H9 (cell line): Measurements from ENCODE around the gene PDZD2. TPM values are rescaled to one million over a fixed set of nuclear protein-coding genes. Genes with fewer than 3 reads are reported as not detected.

ENCODE experiments used
- DNase-seq: peaks from one replicate; pipeline ENCODE4 v3.0.0-alpha.2; 2017
- H2AFZ ChIP-seq: one replicate; pipeline ENCODE4 v1.6.1; 2013; ENCODE audit warnings: mild to moderate bottlenecking, low read length, control low read depth, moderate library complexity
- H2AK5ac ChIP-seq: 2 replicates; pipeline ENCODE4 v1.6.1; 2013; ENCODE audit warnings: low read length, control low read depth, mixed read lengths; ENCODE audit not compliant: insufficient read length
- H2BK120ac ChIP-seq: one replicate; pipeline ENCODE4 v1.6.1; 2013; ENCODE audit warnings: low read depth, mild to moderate bottlenecking, low read length, control low read depth, inconsistent platforms; ENCODE audit not compliant: poor library complexity, severe bottlenecking
- H2BK12ac ChIP-seq: 2 replicates; pipeline ENCODE4 v1.6.1; 2013; ENCODE audit warnings: low read length, control low read depth, mixed read lengths, low read depth; ENCODE audit not compliant: insufficient read length
- H2BK15ac ChIP-seq: 2 replicates; pipeline ENCODE4 v1.6.1; 2013; ENCODE audit warnings: low read depth, low read length, control low read depth
- H2BK20ac ChIP-seq: one replicate; pipeline ENCODE4 v1.6.1; 2013; ENCODE audit warnings: low read depth, mild to moderate bottlenecking, low read length, control low read depth, inconsistent platforms; ENCODE audit not compliant: poor library complexity, severe bottlenecking
- H2BK5ac ChIP-seq: 2 replicates; pipeline ENCODE4 v1.6.1; 2013; ENCODE audit warnings: low read length, control low read depth, mixed read lengths; ENCODE audit not compliant: insufficient read length
- H3K14ac ChIP-seq: 2 replicates; pipeline ENCODE4 v1.6.1; 2013; ENCODE audit warnings: low read length, control low read depth; ENCODE audit not compliant: insufficient read depth
- H3K18ac ChIP-seq: 2 replicates; pipeline ENCODE4 v1.6.1; 2013; ENCODE audit warnings: low read depth, mild to moderate bottlenecking, mixed read lengths, low read length, control low read depth; ENCODE audit not compliant: insufficient read length
- H3K23ac ChIP-seq: 2 replicates; pipeline ENCODE4 v1.6.1; 2013; ENCODE audit warnings: low read length, control low read depth, mixed read lengths, low read depth; ENCODE audit not compliant: insufficient read length
- H3K23me2 ChIP-seq: 2 replicates; pipeline ENCODE4 v1.6.1; 2013; ENCODE audit warnings: low read depth, mild to moderate bottlenecking, mixed read lengths, low read length, control low read depth; ENCODE audit not compliant: insufficient read length, poor library complexity, severe bottlenecking
- H3K27ac ChIP-seq: 2 replicates; pipeline ENCODE4 v1.5.1; 2013; ENCODE audit warnings: low read length, control low read depth, mixed read lengths, low read depth; ENCODE audit not compliant: insufficient read length
- H3K27me3 ChIP-seq: 2 replicates; pipeline ENCODE4 v1.6.1; 2013; ENCODE audit warnings: low read length, control low read depth, inconsistent platforms; ENCODE audit not compliant: insufficient read depth
- H3K4ac ChIP-seq: 2 replicates; pipeline ENCODE4 v1.6.1; 2013; ENCODE audit warnings: low read depth, mild to moderate bottlenecking, control low read depth, inconsistent platforms, low read length, moderate library complexity
- H3K4me1 ChIP-seq: 2 replicates; pipeline ENCODE4 v1.6.1; 2013; ENCODE audit warnings: low read length, control low read depth, inconsistent platforms; ENCODE audit not compliant: insufficient read depth
- H3K4me2 ChIP-seq: 2 replicates; pipeline ENCODE4 v1.6.1; 2013; ENCODE audit warnings: low read length, control low read depth, mixed read lengths; ENCODE audit not compliant: insufficient read length, insufficient read depth
- H3K56ac ChIP-seq: 2 replicates; pipeline ENCODE4 v1.6.1; 2013; ENCODE audit warnings: low read depth, mild to moderate bottlenecking, mixed read lengths, low read length, control low read depth; ENCODE audit not compliant: insufficient read length
- H3K79me1 ChIP-seq: 2 replicates; pipeline ENCODE4 v1.6.1; 2013; ENCODE audit warnings: low read depth, mild to moderate bottlenecking, moderate library complexity, low read length, control low read depth, inconsistent platforms; ENCODE audit not compliant: insufficient read depth, poor library complexity, severe bottlenecking
- H3K79me2 ChIP-seq: 2 replicates; pipeline ENCODE4 v1.6.1; 2013; ENCODE audit warnings: low read length, control low read depth, inconsistent platforms; ENCODE audit not compliant: insufficient read depth
- H3K9ac ChIP-seq: 2 replicates; pipeline ENCODE4 v1.6.1; 2013; ENCODE audit warnings: low read length, control low read depth, mixed read lengths; ENCODE audit not compliant: insufficient read length; ENCODE audit errors: extremely low read depth
- H3K9me3 ChIP-seq: one replicate; pipeline ENCODE4 v1.6.1; 2013; ENCODE audit warnings: low read depth, low read length, inconsistent platforms; ENCODE audit not compliant: control insufficient read depth
- H3T11ph ChIP-seq: one replicate; pipeline ENCODE4 v1.6.1; 2013; ENCODE audit warnings: mild to moderate bottlenecking, low read length, control low read depth, inconsistent platforms
- H4K20me1 ChIP-seq: one replicate; pipeline ENCODE4 v1.6.1; 2013; ENCODE audit not compliant: control insufficient read depth, insufficient read length, insufficient read depth
- H4K5ac ChIP-seq: 2 replicates; pipeline ENCODE4 v1.6.1; 2013; ENCODE audit warnings: low read depth, mild to moderate bottlenecking, mixed read lengths, low read length, control low read depth; ENCODE audit not compliant: insufficient read length
- H4K8ac ChIP-seq: replicated peaks from 2 replicates; pipeline ENCODE4 v1.6.1; 2013; ENCODE audit warnings: low read length, control low read depth, mixed read lengths, low read depth; ENCODE audit not compliant: insufficient read length
- H4K91ac ChIP-seq: 2 replicates; pipeline ENCODE4 v1.6.1; 2013; ENCODE audit warnings: low read depth, mild to moderate bottlenecking, moderate library complexity, mixed read lengths, low read length, control low read depth; ENCODE audit not compliant: insufficient read length
- H3K27ac Mint-ChIP-seq, 3 experiments: 2 replicates in 2 of 3; 3 replicates in 1 of 3; pipeline ENCODE4 v1.8.0; 2020 to 2021; ENCODE audit warnings: mixed read lengths in 3 of 3, mild to moderate bottlenecking in 1 of 3, moderate library complexity in 1 of 3
- H3K27me3 Mint-ChIP-seq: 2 replicates; pipeline ENCODE4 v1.8.0; 2021; ENCODE audit warnings: low read depth, mild to moderate bottlenecking, moderate library complexity, mixed read lengths
- H3K36me3 Mint-ChIP-seq, 3 experiments: 2 replicates in 2 of 3; 3 replicates in 1 of 3; pipeline ENCODE4 v1.8.0; 2020 to 2021; ENCODE audit warnings: low read depth in 3 of 3, mixed read lengths in 3 of 3; ENCODE audit not compliant: insufficient read depth in 1 of 3
- H3K4me1 Mint-ChIP-seq, 2 experiments: 2 replicates each; pipeline ENCODE4 v1.8.0; 2020; ENCODE audit warnings: mixed read lengths in 2 of 2
- H3K4me3 Mint-ChIP-seq, 2 experiments: 2 replicates in 1 of 2; 3 replicates in 1 of 2; pipeline ENCODE4 v1.8.0; 2020 to 2021; ENCODE audit warnings: mild to moderate bottlenecking in 2 of 2, mixed read lengths in 2 of 2, moderate library complexity in 1 of 2
- H3K9me3 Mint-ChIP-seq, 2 experiments: 2 replicates in 1 of 2; 3 replicates in 1 of 2; pipeline ENCODE4 v1.8.0; 2020; ENCODE audit warnings: mild to moderate bottlenecking in 2 of 2, mixed read lengths in 2 of 2, moderate library complexity in 1 of 2
- CTCF ChIP-seq: fragments of 200-600 bp; sonication (generic); conservative IDR thresholded peaks from 3 replicates; pipeline ENCODE4 v1.8.0; 2021; ENCODE audit warnings: antibody characterized with exemption, mild to moderate bottlenecking
- WGBS: extraction: QIAGEN DNeasy Blood & Tissue Kit; methylation state at CpG from one replicate; pipeline ENCODE4 v1.1.7; 2013; ENCODE audit warnings: missing lambda C conversion rate, low lambda C conversion rate, mixed read lengths; ENCODE audit not compliant: insufficient read length; ENCODE audit errors: extremely low coverage; 5-methylcytosine and 5-hydroxymethylcytosine counted together
- total RNA-seq: library from RNA; stranded (reverse); gene quantifications from 2 replicates; pipeline ENCODE4 v1.2.1, GENCODE V29; 2021

PDZD2 gene
- total RNA-seq, 1 experiment from 2014 or later = 9.9 TPM

- H3K56ac ChIP-seq = no peak overlapping the region
- DNase-seq = no peak
- H4K20me1 ChIP-seq = no peaks in the 10 kb centered on the region
- no peak overlapping the region for H2BK20ac ChIP-seq
- no peak overlapping the region for H3K23ac ChIP-seq
- H2BK12ac ChIP-seq = no peak overlapping the region
- H3K27ac Mint-ChIP-seq = no peak overlapping the region
- peaks cover 62% of the 10 kb centered on the region for H3K27me3 Mint-ChIP-seq
- no peaks in the 10 kb centered on the region for H3K9me3 ChIP-seq
- no peak overlapping the region for H4K8ac ChIP-seq
- no peak overlapping the region for H3T11ph ChIP-seq
- no peak for TF ChIP-seq CTCF
- H3K23me2 ChIP-seq = no peaks in the 10 kb centered on the region
- H4K5ac ChIP-seq = no peak overlapping the region
- 0 out of 7 replicates have a peak, but pooled peaks cover 0 to 3% (median 0%) of the 10 kb centered on the region in 3 experiments for H3K36me3 Mint-ChIP-seq
- H3K18ac ChIP-seq = no peak overlapping the region
- H2BK15ac ChIP-seq = no peak overlapping the region
- H3K4ac ChIP-seq = no peak overlapping the region
- no CpG with 5 or more reads among the region's 12 CpGs for WGBS
- H4K91ac ChIP-seq = no peak overlapping the region
- no peak overlapping the region for H3K4me2 ChIP-seq
- no peak overlapping the region for H3K9ac ChIP-seq
- H3K27ac ChIP-seq = no peak overlapping the region
- H3K4me3 Mint-ChIP-seq = no peak overlapping the region
- H2AFZ ChIP-seq = no peak overlapping the region
- H3K4me1 Mint-ChIP-seq = peaks cover 18 to 37% of the 10 kb centered on the region in 2 experiments
- no peak overlapping the region for H3K14ac ChIP-seq
- peaks cover 6% of the 10 kb centered on the region for H3K4me1 ChIP-seq
- no peaks in the 10 kb centered on the region; the same call in 1 of the 2 replicates for H3K79me2 ChIP-seq
- peaks cover 6% of the 10 kb centered on the region for H3K27me3 ChIP-seq
- H2BK5ac ChIP-seq = no peak overlapping the region
- H3K79me1 ChIP-seq = no peaks in the 10 kb centered on the region
- H2BK120ac ChIP-seq = no peak overlapping the region
- no peak overlapping the region for H2AK5ac ChIP-seq
- peaks cover 0 to 6% of the 10 kb centered on the region in 2 experiments; a peak in 1 of 5 replicates for H3K9me3 Mint-ChIP-seq
These were observed 111.3 kb downstream of the PDZD2 start for GRCh38 chr5:31750215-31750614.
